ENCODE measurements around the gene BCAR3. TPM values are rescaled to one million over a fixed set of nuclear protein-coding genes. Genes with fewer than 3 reads are reported as not detected.
"Not testable (repeated sequence)": the region's sequence is repeated elsewhere in the genome, so short reads cannot be mapped to it uniquely, and the experiment has no call there.

The BCAR3 gene
- total RNA-seq, 4 donors from 2014 or later, result 20.2 to 47.2 (median 32.3) TPM

DNA sequence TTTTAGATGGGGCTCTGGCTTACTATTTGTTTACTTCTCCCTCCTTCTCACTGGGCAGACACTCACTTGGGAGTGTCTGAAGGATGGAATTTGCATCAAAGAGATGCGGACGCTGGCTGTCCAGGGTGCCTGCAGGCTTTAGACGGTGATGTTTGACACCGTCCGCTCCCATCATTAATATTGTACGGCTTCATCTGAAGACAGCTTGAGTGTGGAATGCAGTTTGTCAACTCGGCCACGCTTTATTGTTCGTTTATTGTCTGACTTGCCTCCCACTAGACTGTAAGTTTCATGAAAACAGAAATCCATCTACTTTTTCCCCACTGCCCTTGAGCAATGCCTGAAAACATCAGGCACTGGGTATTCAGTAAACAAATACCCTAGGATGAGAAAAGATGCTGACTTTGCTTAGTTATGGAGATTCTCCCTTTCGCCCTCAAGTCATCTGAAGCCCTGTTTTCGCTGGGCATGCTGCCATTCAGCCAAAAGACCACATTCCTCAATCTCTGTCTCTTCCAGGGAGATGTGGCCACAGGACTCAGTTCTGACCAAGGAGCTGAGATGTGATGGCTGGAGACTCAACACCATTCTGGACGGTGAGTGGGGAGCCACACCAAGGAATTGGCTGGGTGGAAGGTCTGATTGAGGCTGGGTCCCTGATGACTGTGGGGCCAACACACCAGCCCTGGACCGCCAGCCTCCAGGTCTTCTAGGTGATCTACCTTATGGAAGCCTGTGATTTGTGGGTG, 87.6 kb downstream of the BCAR3 start:
- 75% methylated on average over 12 of the region's 13 CpGs for WGBS
- no peaks in the 10 kb centered on the region for H3K9me3 ChIP-seq
- peaks cover 66 to 78% (median 75%) of the 10 kb centered on the region in 4 donors for H3K4me1 ChIP-seq
- no peak for DNase-seq (ENCODE audit: extremely low spot score)
- no peak overlapping the region for H3K4me3 ChIP-seq
- peaks cover 6 to 28% (median 16%) of the 10 kb centered on the region in 4 donors for H3K36me3 ChIP-seq
- H3K27me3 ChIP-seq, result no peaks in the 10 kb centered on the region
- TF ChIP-seq EP300 (IDR thresholded peaks at IDR 0.05), result no peak
- TF ChIP-seq, protein P1, sequence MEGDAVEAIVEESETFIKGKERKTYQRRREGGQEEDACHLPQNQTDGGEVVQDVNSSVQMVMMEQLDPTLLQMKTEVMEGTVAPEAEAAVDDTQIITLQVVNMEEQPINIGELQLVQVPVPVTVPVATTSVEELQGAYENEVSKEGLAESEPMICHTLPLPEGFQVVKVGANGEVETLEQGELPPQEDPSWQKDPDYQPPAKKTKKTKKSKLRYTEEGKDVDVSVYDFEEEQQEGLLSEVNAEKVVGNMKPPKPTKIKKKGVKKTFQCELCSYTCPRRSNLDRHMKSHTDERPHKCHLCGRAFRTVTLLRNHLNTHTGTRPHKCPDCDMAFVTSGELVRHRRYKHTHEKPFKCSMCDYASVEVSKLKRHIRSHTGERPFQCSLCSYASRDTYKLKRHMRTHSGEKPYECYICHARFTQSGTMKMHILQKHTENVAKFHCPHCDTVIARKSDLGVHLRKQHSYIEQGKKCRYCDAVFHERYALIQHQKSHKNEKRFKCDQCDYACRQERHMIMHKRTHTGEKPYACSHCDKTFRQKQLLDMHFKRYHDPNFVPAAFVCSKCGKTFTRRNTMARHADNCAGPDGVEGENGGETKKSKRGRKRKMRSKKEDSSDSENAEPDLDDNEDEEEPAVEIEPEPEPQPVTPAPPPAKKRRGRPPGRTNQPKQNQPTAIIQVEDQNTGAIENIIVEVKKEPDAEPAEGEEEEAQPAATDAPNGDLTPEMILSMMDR (IDR thresholded peaks at IDR 0.05), result no peak
- TF ChIP-seq POLR2A (IDR thresholded peaks at IDR 0.05; ENCODE audit: low read depth), result no peak
- no peak for TF ChIP-seq POLR2AphosphoS5 (IDR thresholded peaks at IDR 0.05)
- intact Hi-C loops (cut with DNase I), result no loop called here
- peak overlapping the region in 3 of 4 donors; percentile 3 to 52 (median 10) for H3K27ac ChIP-seq (replicated peaks in 1 of 4)

DNA sequence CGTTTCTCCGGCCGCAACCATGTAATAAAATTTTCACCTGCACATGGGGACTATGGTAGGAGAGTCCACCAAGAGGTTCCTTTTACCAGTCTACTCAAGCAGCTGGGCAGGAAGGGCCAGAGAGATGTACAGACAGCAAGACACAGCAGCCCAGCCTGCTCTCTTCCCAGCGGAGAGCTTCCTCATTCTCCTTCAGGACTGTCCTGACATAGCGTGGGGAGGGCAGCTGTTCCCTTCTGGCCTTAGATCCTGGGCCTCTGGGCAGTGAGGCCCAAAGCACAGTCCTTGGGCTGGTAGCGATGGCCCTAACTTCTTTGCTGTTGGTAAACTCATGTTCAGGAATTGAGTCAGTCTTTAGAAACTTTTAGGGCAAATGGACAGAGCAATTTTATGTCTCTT, 89.1 kb downstream of the BCAR3 start:
- no peak for TF ChIP-seq EP300 (IDR thresholded peaks at IDR 0.05)
- no peak for TF ChIP-seq POLR2AphosphoS5 (IDR thresholded peaks at IDR 0.05)
- TF ChIP-seq, protein P1 (IDR thresholded peaks at IDR 0.05), result no peak
- TF ChIP-seq POLR2A (IDR thresholded peaks at IDR 0.05; ENCODE audit: low read depth), result no peak
- Histone ChIP-seq H3K27me3 (no peaks in the 10 kb centered on the region), H3K4me1 (peaks cover 60 to 63% (median 62%) of the 10 kb centered on the region in 4 donors), H3K36me3 (peaks cover 7 to 43% (median 30%) of the 10 kb centered on the region in 4 donors), H3K9me3 (no peaks in the 10 kb centered on the region), H3K27ac (replicated peaks in 1 of 4) (peak overlapping the region in 2 of 4 donors; percentile 1 to 34), H3K4me3 (no peak overlapping the region)
- intact Hi-C loops (cut with DNase I), result no loop called here
- DNase-seq (ENCODE audit: extremely low spot score), result no peak
- 95% methylated on average over 6 of the region's 6 CpGs for WGBS

DNA sequence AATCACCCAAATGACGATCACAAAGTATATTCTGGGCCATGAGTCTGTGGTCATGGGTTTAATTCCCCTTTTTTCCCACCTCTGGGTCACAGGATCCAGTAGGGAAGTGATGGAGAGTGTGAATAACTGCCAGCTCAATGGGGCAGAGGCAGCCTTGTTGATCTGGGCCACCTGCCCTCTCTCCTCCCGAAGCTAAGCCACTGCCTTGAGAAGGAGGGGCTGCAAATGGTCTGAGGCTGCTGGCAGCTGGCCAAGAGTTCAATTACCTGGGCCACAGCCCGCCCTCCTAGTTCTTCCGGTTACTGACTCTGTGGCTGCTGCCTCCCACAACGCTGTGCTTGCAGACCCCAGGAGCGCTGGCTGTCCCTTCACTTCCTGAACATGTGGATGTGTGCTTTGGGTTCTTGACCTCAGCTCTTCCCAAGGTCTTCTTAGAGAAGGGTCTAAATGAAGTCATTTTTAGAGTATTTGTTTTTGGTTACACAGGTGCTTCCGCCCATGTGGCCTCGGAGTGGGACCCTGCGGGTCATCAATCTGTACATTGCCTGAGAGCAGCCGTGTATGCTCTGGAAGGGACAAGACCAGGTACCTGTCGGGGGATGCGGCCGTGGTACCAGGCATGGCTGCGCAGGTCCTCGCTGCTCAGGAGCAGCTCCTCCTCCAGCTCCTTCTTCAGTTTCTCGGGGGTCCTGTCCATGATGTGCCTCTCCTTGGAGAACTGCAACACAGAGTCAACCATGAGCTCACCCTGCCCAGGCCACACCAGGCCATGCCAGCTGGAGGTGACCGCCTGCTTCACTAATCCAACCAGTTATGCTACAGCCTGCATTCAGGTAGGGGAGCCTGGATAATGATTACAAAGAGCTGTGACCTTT, 89.7 kb downstream of the BCAR3 start:
- Histone ChIP-seq H3K9me3 (no peaks in the 10 kb centered on the region), H3K4me1 (peaks cover 54 to 57% (median 56%) of the 10 kb centered on the region in 4 donors), H3K4me3 (no peak overlapping the region), H3K27me3 (no peaks in the 10 kb centered on the region), H3K36me3 (peaks cover 7 to 49% (median 36%) of the 10 kb centered on the region in 4 donors), H3K27ac (replicated peaks in 1 of 4) (peak overlapping the region in 2 of 4 donors; percentile 1 to 34)
- DNase-seq (ENCODE audit: extremely low spot score), result no peak
- WGBS, result 73% methylated on average over 16 of the region's 17 CpGs
- intact Hi-C loops (cut with DNase I), result no loop called here
- TF ChIP-seq, protein P1 (IDR thresholded peaks at IDR 0.05), result no peak
- TF ChIP-seq POLR2AphosphoS5 (IDR thresholded peaks at IDR 0.05), result peak in 1 of 2 donors; percentile 31
- no peak for TF ChIP-seq POLR2A (IDR thresholded peaks at IDR 0.05; ENCODE audit: low read depth)
- no peak for TF ChIP-seq EP300 (IDR thresholded peaks at IDR 0.05)

DNA sequence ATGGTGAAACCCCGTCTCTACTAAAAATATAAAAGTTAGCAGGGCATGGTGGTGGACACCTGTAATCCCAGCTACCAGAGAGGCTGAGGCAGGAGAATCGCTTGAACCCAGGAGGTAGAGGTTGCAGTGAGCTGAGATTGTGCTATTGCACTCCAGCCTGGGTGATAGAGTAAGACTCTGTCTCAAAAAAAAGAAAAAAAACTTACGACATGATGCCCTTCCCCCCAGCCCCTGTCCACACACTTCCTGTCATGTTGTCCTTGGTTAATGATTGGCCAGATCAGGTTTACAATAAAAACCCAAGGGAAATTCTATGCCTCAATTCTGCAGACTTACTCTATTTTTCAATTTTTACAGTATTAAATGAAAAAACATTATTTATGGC, 90.4 kb downstream of the BCAR3 start:
- DNase-seq (ENCODE audit: extremely low spot score); H3K27ac ChIP-seq (replicated peaks in 1 of 4); H3K4me3 ChIP-seq; H3K9me3 ChIP-seq; H3K27me3 ChIP-seq; intact Hi-C loops (cut with DNase I): not testable (repeated sequence)
- 87% methylated on average over 3 of the region's 3 CpGs for WGBS
- H3K36me3 ChIP-seq, result peaks cover 7 to 55% (median 40%) of the 10 kb centered on the region in 4 donors
- peaks cover 47 to 55% (median 49%) of the 10 kb centered on the region in 4 donors for H3K4me1 ChIP-seq

DNA sequence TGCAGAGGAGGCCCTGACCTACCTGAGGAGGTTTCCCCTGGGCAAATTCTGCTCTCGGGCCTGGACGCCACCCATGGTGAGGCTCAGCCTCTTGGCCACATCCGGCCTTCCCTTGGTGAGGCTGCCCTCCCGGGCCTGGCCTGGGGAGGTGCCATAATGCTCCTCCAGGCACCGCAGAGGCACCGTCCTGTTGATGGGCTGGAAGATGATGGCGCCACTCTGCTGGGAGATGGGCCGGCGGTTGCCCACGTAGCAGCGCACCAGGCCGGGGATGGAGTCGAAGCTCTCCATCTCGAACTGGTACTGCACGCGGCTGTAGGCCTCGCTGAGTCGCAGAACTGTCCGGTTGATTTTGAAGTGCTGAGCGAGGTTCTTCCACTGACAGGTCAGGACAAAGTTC, 92.7 kb downstream of the BCAR3 start:
- H3K36me3 ChIP-seq, result peaks cover 7 to 67% (median 46%) of the 10 kb centered on the region in 4 donors
- H3K27me3 ChIP-seq, result no peaks in the 10 kb centered on the region
- no peak overlapping the region for H3K27ac ChIP-seq (replicated peaks in 1 of 4)
- H3K4me1 ChIP-seq, result peaks cover 42 to 54% (median 44%) of the 10 kb centered on the region in 4 donors
- WGBS, result 100% methylated on average over 7 of the region's 20 CpGs
- H3K4me3 ChIP-seq, result no peak overlapping the region
- intact Hi-C loops (cut with DNase I), result no loop called here
- TF ChIP-seq EP300 (IDR thresholded peaks at IDR 0.05) (no peak), POLR2AphosphoS5 (IDR thresholded peaks at IDR 0.05) (no peak)
- TF ChIP-seq, protein P1 (IDR thresholded peaks at IDR 0.05), result no peak
- H3K9me3 ChIP-seq, result no peaks in the 10 kb centered on the region
- DNase-seq (ENCODE audit: extremely low spot score), result no peak

All from esophagus muscularis mucosa (tissue), 4 donors.